HUES6 (cell line): ENCODE data around the gene GANAB.
A peak's percentile ranks its signal among the peaks of the same experiment; 100 is the strongest.
"Not testable (repeated sequence)": the region's sequence is repeated elsewhere in the genome, so short reads cannot be mapped to it uniquely, and the experiment has no call there.

Experiments used
- H3K27ac ChIP-seq: 2 replicates; pipeline ENCODE4 v1.7.0; 2013; ENCODE audit warnings: low read depth, mild to moderate bottlenecking, low read length, inconsistent platforms
- H3K27me3 ChIP-seq: 2 replicates; pipeline ENCODE4 v1.6.1; 2013; ENCODE audit warnings: low read length; ENCODE audit not compliant: control insufficient read depth, insufficient read depth
- H3K36me3 ChIP-seq: 2 replicates; pipeline ENCODE4 v1.6.1; 2013; ENCODE audit warnings: low read length; ENCODE audit not compliant: control insufficient read depth, insufficient read depth
- H3K4me1 ChIP-seq: 2 replicates; pipeline ENCODE4 v1.6.1; 2013; ENCODE audit warnings: low read length; ENCODE audit not compliant: control insufficient read depth, insufficient read depth
- H3K4me3 ChIP-seq: 2 replicates; pipeline ENCODE4 v1.5.1; 2013; ENCODE audit warnings: low read depth, low read length
- H3K9ac ChIP-seq: one replicate; pipeline ENCODE4 v1.6.1; 2013; ENCODE audit warnings: mild to moderate bottlenecking, low read length
- H3K9me3 ChIP-seq: 2 replicates; pipeline ENCODE4 v1.6.1; 2013; ENCODE audit warnings: low read depth, low read length; ENCODE audit not compliant: control insufficient read depth, insufficient read depth

Gene GANAB

DNA sequence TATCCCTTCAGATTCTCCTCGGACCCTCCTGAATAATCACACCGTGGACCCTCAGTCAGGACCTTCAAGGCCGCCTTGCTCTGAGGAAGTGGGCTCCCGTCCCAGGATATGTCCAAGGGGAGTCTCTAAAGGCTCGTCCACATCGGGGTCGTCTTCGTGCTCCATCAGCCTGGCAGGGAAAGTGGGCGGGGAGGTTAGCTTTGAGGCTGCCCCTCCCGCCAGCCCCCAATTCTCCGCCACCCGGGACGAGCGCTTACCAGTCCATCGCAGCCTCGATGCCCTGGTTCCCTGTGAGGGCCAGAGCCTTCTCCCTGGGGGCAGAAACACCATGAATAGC is 32.0 kb upstream of the GANAB start:
- Histone ChIP-seq H3K27ac (peak overlapping the region; percentile 83; the same call in 1 of the 2 replicates), H3K27me3 (no peaks in the 10 kb centered on the region), H3K36me3 (peaks cover 28% of the 10 kb centered on the region), H3K9me3 (no peaks in the 10 kb centered on the region), H3K4me3 (peak overlapping the region; percentile 94), H3K4me1 (0 out of 2 replicates have a peak, but pooled peaks cover 4% of the 10 kb centered on the region), H3K9ac (peak overlapping the region; percentile 94)

DNA sequence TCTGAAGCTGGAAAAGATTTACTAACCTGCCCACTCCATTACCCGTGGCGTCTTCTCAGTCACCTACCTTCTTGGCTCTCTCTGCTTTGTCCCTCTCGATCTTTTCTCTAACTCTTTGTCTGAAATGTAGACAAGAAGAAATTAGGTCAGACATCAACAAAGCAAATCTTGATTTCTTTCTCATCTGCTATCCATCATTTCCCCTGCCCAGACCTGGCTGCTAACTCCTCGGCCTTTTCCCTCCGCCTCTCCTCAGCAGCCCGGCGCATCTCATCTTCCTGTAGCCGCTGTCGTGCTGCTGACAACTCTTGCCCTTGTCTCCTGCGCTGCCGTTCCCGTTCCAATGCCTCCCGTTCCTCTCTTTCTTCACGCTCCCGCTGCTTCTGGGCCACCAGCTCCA is 31.3 kb upstream of the GANAB start:
- Histone ChIP-seq H3K9ac (no peak overlapping the region), H3K36me3 (peaks cover 32% of the 10 kb centered on the region), H3K4me1 (peaks cover 7% of the 10 kb centered on the region; the same call in 1 of the 2 replicates), H3K27ac (no peak overlapping the region), H3K4me3 (peak overlapping the region; percentile 94), H3K9me3 (no peaks in the 10 kb centered on the region), H3K27me3 (no peaks in the 10 kb centered on the region)

DNA sequence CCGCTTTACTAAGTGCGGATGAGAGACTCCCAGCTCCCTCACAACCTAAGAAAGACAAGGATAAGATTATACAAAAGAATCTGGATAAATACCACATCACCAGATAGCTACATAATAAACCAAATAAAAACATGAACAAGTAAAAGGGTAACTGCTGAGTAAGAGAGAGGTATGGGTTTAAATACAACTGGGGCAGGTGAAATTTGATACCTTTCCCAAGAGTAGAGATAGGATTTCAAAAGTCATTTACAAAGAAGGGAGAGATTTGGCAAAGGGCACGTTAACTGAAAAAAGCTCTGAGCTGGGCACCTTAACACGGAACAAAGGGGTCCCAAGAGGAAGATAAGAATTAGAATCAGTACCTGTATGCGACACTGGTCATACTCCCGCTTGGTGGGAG is 30.7 kb upstream of the GANAB start:
- Histone ChIP-seq H3K9ac (no peak overlapping the region), H3K36me3 (peaks cover 32% of the 10 kb centered on the region), H3K27ac (no peak overlapping the region), H3K4me3 (no peak overlapping the region), H3K27me3 (no peaks in the 10 kb centered on the region), H3K9me3 (no peaks in the 10 kb centered on the region), H3K4me1 (peaks cover 7% of the 10 kb centered on the region; the same call in 1 of the 2 replicates)

DNA sequence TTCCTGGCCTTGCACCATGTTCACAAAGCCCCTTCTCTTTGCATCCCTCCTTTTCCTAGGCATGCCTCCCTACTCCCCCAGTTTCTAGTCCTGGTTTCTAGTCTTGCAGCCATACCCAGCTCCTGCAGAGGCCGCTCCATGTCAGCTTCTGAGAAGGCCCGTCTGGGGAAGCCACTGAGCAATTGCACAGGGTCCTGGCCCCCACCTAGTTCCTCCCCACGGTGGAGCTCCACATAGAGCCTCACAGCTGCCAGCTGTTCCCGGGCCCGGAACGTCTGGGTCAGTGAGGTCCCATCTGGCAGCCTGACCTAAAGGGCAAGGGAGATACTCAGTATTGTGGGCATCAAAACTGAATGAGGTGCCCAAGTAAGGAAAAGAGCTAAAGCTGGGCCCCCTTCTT is 30.3 kb upstream of the GANAB start:
- Histone ChIP-seq H3K27me3 (no peaks in the 10 kb centered on the region), H3K9ac (no peak overlapping the region), H3K4me3 (no peak overlapping the region), H3K9me3 (no peaks in the 10 kb centered on the region), H3K27ac (no peak overlapping the region), H3K4me1 (peaks cover 7% of the 10 kb centered on the region; the same call in 1 of the 2 replicates), H3K36me3 (peaks cover 32% of the 10 kb centered on the region)

DNA sequence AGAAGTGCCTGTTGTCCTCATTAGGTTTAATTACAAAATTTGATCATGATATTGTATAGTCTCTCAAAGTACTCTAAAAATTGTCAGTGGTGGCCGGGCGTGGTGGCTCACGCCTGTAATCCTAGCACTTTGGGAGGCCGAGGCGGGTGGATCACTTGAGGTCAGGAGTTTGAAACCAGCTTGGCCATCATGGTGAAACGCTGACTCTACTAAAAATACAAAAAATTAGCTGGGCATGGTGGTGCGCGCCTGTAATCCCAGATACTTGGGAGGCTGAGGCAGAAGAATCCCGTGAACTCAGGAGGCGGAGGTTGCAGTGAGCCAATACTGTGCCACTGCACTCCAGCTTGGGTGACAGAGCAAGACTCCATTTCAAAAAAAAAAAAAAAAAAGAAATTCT is 29.0 kb upstream of the GANAB start:
- H3K36me3 ChIP-seq = peaks cover 32% of the 10 kb centered on the region
- not testable (repeated sequence) for H3K9me3 ChIP-seq, H3K27me3 ChIP-seq, H3K4me1 ChIP-seq, H3K9ac ChIP-seq, H3K4me3 ChIP-seq, H3K27ac ChIP-seq

DNA sequence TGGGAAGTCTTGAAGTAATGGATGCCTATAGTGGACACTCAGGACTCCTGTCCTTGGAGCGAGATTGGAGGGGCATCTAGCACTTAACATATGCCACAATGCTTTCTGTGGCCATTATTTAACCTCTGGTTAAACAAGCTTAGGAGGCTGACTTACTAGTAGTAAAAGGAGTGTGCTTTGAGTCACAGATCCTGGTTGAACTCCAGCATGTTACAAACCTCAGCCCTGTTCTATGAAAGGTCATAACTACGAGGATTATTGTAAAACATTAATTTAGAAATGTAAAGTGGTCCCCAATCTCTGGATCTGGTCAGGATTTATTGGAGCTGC is 26.7 kb upstream of the GANAB start:
- peaks cover 32% of the 10 kb centered on the region for H3K36me3 ChIP-seq
- H3K9me3 ChIP-seq = no peaks in the 10 kb centered on the region
- peaks cover 7% of the 10 kb centered on the region; the same call in 1 of the 2 replicates for H3K4me1 ChIP-seq
- peak overlapping the region; percentile 93; the same call in 1 of the 2 replicates for H3K4me3 ChIP-seq
- no peak overlapping the region for H3K9ac ChIP-seq
- H3K27ac ChIP-seq = no peak overlapping the region
- H3K27me3 ChIP-seq = no peaks in the 10 kb centered on the region

DNA sequence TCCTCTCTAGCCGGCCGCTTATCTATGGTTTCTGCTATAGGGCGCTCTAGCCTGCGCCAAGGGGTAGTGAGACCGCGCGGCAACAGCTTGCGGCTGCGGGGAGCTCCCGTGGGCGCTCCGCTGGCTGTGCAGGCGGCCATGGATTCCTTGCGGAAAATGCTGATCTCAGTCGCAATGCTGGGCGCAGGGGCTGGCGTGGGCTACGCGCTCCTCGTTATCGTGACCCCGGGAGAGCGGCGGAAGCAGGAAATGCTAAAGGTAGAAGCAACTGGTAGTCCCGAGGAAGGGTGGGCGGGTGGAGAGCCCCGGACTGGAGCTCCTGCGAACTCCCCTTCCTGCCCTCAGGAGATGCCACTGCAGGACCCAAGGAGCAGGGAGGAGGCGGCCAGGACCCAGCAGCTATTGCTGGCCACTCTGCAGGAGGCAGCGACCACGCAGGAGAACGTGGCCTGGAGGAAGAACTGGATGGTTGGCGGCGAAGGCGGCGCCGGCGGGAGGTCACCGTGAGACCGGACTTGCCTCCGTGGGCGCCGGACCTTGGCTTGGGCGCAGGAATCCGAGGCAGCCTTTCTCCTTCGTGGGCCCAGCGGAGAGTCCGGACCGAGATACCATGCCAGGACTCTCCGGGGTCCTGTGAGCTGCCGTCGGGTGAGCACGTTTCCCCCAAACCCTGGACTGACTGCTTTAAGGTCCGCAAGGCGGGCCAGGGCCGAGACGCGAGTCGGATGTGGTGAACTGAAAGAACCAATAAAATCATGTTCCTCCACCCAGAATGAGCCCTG is 25.4 kb upstream of the GANAB start, which contains the start of the genes LBHD1 and UQCC3:
Gene LBHD1 (minus strand): TSS at position 660 of the 782 bp plus-strand sequence. CDS start 2,236 bp downstream, outside the sequence.
Gene UQCC3 (plus strand): TSS at position 66 of the 782 bp plus-strand sequence. CDS start 73 bp downstream, at position 139.
- peak within 1 kb of the TSS; percentile 93 for H3K4me3 ChIP-seq
- peaks cover 30% of the 10 kb centered on the region for H3K36me3 ChIP-seq
- H3K9me3 ChIP-seq = no peaks in the 10 kb centered on the region
- H3K27ac ChIP-seq = peak within 1 kb of the TSS; percentile 64
- no peaks in the 10 kb centered on the region for H3K27me3 ChIP-seq
- H3K9ac ChIP-seq = peak within 1 kb of the TSS; percentile 93
- H3K4me1 ChIP-seq = peaks cover 9% of the 10 kb centered on the region

DNA sequence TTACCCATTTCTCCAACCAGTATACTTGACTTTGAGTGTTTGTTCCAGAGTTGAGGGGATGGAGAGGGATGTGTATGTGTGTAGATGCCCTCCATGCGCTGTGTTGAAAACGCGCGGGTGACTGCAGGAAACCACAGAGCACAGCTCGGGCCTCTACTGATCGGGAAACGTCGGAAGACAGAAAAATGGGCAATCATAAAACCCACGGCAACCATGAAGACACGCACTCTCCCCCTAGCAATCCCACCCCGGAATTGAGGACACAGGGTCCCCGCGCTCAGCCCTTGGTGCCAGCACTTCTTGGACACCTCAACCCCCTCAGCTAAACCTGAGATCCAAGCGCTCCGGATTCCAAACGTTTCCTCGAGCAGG is 24.8 kb upstream of the GANAB start:
- Histone ChIP-seq H3K36me3 (peaks cover 30% of the 10 kb centered on the region), H3K4me3 (peak overlapping the region; percentile 93), H3K9ac (peak overlapping the region; percentile 93), H3K27ac (peak overlapping the region; percentile 64), H3K9me3 (no peaks in the 10 kb centered on the region), H3K27me3 (no peaks in the 10 kb centered on the region), H3K4me1 (peaks cover 15% of the 10 kb centered on the region)

DNA sequence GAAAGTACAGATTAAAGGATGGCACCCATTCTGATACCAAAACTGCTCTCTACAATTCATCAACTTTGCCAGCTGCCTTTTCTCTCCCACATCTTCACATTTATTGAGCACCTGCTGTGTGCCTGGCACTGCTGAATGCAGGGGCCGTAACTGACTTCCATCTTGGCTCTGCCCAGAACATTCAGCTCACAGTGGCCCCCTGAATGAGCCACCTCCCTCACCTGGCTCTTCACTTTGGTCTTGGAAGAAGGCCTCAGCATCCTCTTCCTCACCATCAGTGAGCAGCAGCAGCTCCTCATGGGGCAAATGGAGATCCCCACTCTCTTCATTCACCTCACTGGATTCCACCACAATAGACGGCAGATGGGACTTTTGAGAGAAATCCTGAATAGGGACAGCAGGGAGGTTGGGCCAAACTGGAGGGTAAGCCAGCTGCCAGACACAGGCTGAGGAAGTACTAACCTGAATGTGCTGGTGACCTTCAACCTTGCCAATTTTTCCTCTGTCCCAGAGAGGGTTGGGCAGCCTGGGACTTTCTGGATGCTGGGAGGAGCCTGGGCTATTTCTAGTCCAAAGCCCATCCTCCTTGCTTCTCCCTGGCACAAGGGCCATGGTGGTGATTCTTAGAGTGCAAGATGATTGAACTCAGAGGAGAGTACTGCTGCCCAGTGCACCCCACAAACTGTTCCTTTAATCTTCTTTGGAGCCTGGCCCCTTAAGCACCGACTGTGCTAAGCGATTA is 23.2 kb upstream of the GANAB start:
- no peaks in the 10 kb centered on the region for H3K27me3 ChIP-seq
- H3K9me3 ChIP-seq = no peaks in the 10 kb centered on the region
- no peak overlapping the region for H3K4me3 ChIP-seq
- peaks cover 16% of the 10 kb centered on the region for H3K4me1 ChIP-seq
- H3K9ac ChIP-seq = no peak overlapping the region
- peaks cover 35% of the 10 kb centered on the region for H3K36me3 ChIP-seq
- no peak overlapping the region for H3K27ac ChIP-seq

DNA sequence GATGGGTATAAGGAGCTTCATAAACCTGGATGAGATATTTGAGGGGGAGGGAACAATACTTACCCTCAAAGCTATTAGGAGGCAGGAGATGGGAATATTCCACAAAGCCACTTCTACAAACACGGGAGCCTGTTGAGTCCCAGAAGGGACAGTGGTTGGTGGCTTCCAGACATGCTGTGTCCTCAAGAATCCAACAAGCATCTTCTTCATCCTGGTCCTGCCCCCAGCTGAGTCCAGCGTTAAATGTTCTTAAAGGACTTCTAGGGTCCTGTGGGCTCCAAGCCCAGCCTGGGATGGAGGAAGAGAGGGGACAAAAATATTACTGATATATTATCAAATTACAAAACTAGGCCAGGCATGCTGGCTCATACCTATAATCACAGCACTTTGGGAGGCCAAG is 21.0 kb upstream of the GANAB start:
- Histone ChIP-seq H3K4me1 (peaks cover 13% of the 10 kb centered on the region), H3K4me3 (peak overlapping the region; percentile 99), H3K27me3 (no peaks in the 10 kb centered on the region), H3K36me3 (peaks cover 31% of the 10 kb centered on the region), H3K9me3 (no peaks in the 10 kb centered on the region), H3K9ac (peak overlapping the region; percentile 98), H3K27ac (0 out of 2 replicates have a peak overlapping the region, but pooled peaks have one; percentile 81)
